Upper lobe of right lung (tissue), 1 donor: ENCODE data around the gene CFAP73. TPM values are rescaled to one million over a fixed set of nuclear protein-coding genes. Genes with fewer than 3 reads are reported as not detected.

Experiments
- ATAC-seq: fragments of 200-7000 bp; cut with Tn5 transposase; one replicate; pipeline ENCODE4 v1.9.1; 2020; ENCODE audit warnings: mild to moderate bottlenecking, moderate library complexity
- DNase-seq: peaks from one replicate; pipeline ENCODE4 v3.0.0-alpha.2; 2020
- H3K27ac ChIP-seq: fragments of 200-600 bp; one replicate; pipeline ENCODE4 v1.8.0; 2022
- H3K27me3 ChIP-seq: fragments of 200-600 bp; one replicate; pipeline ENCODE4 v1.8.0; 2022; ENCODE audit warnings: mild to moderate bottlenecking
- H3K36me3 ChIP-seq: fragments of 200-600 bp; one replicate; pipeline ENCODE4 v1.8.0; 2022
- H3K4me1 ChIP-seq: fragments of 200-600 bp; one replicate; pipeline ENCODE4 v1.8.0; 2022
- H3K4me3 ChIP-seq: fragments of 200-600 bp; one replicate; pipeline ENCODE4 v1.8.0; 2022; ENCODE audit warnings: mild to moderate bottlenecking
- H3K9me3 ChIP-seq: fragments of 200-600 bp; one replicate; pipeline ENCODE4 v1.8.0; 2022
- CTCF ChIP-seq: fragments of 200-600 bp; IDR thresholded peaks from one replicate; pipeline ENCODE4 v1.8.0; 2022; ENCODE audit warnings: antibody characterized with exemption
- intact Hi-C: fragments of 100-400 bp; cut with DNase I; formaldehyde crosslinking; loops from one replicate; pipeline ENCODE4 v1.11.0; 2022
- total RNA-seq: library from RNA; stranded (reverse); fragmentation: NEBNext Ultra II Directional; extraction: Animal tissue kit (Norgen Biotek cat#: 25700); gene quantifications from one replicate; pipeline ENCODE4 v1.2.1, GENCODE V29; 2021
- donor health status: DM: no; HTN: yes; CAD: no; lungs with severe emphysema.

CFAP73 gene
- total RNA-seq, 1 donor from 2014 or later = not detected

- no peak overlapping the region for H3K4me3 ChIP-seq
- peaks cover 22% of the 10 kb centered on the region for H3K4me1 ChIP-seq
- no peak for ATAC-seq
- intact Hi-C loops = no loop called here
- no peak for TF ChIP-seq CTCF
- H3K27ac ChIP-seq = no peak overlapping the region
- peaks cover 31% of the 10 kb centered on the region for H3K36me3 ChIP-seq
- H3K27me3 ChIP-seq = no peaks in the 10 kb centered on the region
- DNase-seq = no peak
- no peaks in the 10 kb centered on the region for H3K9me3 ChIP-seq
These were observed 33.6 kb downstream of the CFAP73 start for GRCh38 chr12:113183030-113183589.

DNA sequence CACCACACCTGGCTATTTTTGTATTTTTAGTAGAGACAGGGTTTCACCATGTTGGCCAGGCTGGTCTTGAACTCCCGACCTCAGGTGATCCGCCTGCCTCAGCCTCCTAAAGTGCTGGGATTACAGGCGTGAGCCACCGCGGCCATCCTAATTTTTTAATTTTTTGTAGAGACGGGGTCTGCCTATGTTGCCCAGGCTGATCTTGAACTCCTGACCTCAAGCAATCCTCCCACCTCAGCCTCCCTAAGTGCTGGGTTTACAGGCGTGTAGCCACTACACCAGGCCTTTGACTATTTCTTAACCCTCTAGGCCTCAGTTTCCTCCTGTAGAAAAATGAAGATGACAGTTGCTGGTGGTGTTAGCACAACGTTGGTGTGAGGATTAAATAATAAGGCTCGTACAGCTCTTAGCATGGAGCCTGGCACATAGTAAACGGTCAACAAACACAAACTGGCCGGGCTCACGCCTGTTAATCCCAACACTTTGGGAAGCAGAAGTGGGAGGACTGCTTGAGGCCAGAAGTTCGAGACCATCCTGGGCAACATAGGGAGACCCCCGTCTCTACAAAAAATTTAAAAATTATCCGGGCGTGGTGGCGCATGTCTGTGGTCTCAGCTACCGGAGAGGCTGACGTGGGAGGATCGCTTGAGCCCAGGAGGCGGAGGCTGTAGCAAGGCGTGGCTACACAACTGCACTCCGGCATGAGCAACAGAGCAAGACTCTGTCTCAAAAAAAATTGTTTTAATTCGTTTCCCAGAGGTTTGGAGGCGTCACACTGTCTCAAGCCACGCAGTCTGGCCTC is 34.8 kb downstream of the CFAP73 start:
- no peak for DNase-seq
- H3K4me3 ChIP-seq = peak overlapping the region; percentile 79
- no peaks in the 10 kb centered on the region for H3K9me3 ChIP-seq
- peaks cover 22% of the 10 kb centered on the region for H3K4me1 ChIP-seq
- TF ChIP-seq CTCF = no peak
- H3K27me3 ChIP-seq = no peaks in the 10 kb centered on the region
- intact Hi-C loops = no loop called here
- peak overlapping the region; percentile 98 for H3K27ac ChIP-seq
- H3K36me3 ChIP-seq = peaks cover 19% of the 10 kb centered on the region
- ATAC-seq = peak; percentile 49

- H3K27me3 ChIP-seq = no peaks in the 10 kb centered on the region
- H3K4me1 ChIP-seq = peaks cover 22% of the 10 kb centered on the region
- peak overlapping the region; percentile 98 for H3K27ac ChIP-seq
- peak overlapping the region; percentile 79 for H3K4me3 ChIP-seq
- H3K36me3 ChIP-seq = peaks cover 13% of the 10 kb centered on the region
- intact Hi-C loops = no loop called here
- DNase-seq = peak; percentile 94
- TF ChIP-seq CTCF = no peak
- H3K9me3 ChIP-seq = no peaks in the 10 kb centered on the region
- ATAC-seq = peak; percentile 91
These were observed 35.3 kb downstream of the CFAP73 start for GRCh38 chr12:113184900-113185179.

- peaks cover 22% of the 10 kb centered on the region for H3K4me1 ChIP-seq
- ATAC-seq (peak; percentile 91), DNase-seq (peak; percentile 91)
- intact Hi-C loops = no loop called here
- H3K27me3 ChIP-seq = no peaks in the 10 kb centered on the region
- H3K9me3 ChIP-seq = no peaks in the 10 kb centered on the region
- peak within 1 kb of the TSS; percentile 79 for H3K4me3 ChIP-seq
- H3K36me3 ChIP-seq = peaks cover 10% of the 10 kb centered on the region
- H3K27ac ChIP-seq = peak within 1 kb of the TSS; percentile 98
- TF ChIP-seq CTCF = no peak
These were observed 35.9 kb downstream of the CFAP73 start, which contains the start of the genes DDX54 and RITA1 for GRCh38 chr12:113185180-113186032. DDX54 (minus strand) TSS chr12:113185478; CDS start chr12:113185451, 27 bp downstream. RITA1 (plus strand) TSS chr12:113185721; CDS start chr12:113186747, 1,026 bp downstream.

- H3K9me3 ChIP-seq = no peaks in the 10 kb centered on the region
- peak overlapping the region; percentile 79 for H3K4me3 ChIP-seq
- intact Hi-C loops = no loop called here
- no peaks in the 10 kb centered on the region for H3K27me3 ChIP-seq
- DNase-seq (no peak), ATAC-seq (no peak)
- H3K4me1 ChIP-seq = peaks cover 22% of the 10 kb centered on the region
- H3K27ac ChIP-seq = peak overlapping the region; percentile 98
- peaks cover 8% of the 10 kb centered on the region for H3K36me3 ChIP-seq
- no peak for TF ChIP-seq CTCF
These were observed 36.5 kb downstream of the CFAP73 start for GRCh38 chr12:113186033-113186365.
